GM21423 (cell line): Measurements from ENCODE around the gene LIFR.

ENCODE experiments used
- ATAC-seq: cut with Tn5 transposase; IDR thresholded peaks from one replicate; pipeline ENCODE4 v1.9.1; 2021; ENCODE audit warnings: mild to moderate bottlenecking, moderate library complexity; ENCODE audit not compliant: unreplicated experiment

The LIFR gene

DNA sequence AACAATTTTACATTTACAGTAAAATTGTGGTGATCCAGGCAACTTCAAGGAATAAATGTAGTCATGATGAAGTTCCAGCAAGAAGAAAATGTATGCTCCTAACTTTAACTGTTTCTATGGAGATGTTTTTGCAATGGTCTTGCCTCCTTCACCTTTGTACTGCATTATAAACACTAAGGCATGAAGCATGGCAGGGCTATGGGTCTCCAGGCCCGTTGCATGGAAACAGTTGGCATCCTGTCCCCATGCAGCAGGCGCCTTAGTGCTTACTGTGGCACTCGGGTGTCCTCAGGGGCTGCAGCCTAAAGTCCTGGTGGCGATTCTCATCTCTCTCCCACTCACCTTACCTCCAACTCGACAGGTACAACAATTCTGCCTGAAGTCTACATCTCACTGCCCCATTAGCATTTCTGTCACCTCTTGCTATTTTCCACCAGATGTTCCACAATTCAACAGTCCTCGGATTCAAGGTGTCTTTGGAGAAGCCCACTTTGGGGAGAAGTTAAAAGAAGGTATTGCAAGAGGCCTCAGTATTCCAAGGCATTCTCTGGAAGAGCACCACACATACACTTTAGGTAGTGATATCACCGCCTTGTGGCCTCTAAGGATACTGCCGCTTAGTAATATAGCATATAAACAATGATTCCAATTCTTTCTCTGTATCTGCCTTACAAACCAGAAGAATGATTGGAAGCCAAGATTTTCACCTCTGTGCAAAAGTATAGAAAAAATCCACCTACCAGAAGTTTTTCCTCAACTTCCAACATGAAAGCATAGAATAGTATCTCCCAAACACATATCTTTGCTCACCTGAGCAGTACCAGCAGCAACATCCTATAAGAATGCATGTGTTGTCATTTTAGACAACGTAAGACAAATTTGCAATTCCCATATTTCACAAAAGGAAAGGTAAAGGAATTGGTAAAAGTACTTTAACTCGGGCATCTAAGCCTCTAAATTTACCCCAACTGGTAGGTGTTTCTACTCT lies 5.1 kb downstream of the LIFR start:
- ATAC-seq, result no peak

DNA sequence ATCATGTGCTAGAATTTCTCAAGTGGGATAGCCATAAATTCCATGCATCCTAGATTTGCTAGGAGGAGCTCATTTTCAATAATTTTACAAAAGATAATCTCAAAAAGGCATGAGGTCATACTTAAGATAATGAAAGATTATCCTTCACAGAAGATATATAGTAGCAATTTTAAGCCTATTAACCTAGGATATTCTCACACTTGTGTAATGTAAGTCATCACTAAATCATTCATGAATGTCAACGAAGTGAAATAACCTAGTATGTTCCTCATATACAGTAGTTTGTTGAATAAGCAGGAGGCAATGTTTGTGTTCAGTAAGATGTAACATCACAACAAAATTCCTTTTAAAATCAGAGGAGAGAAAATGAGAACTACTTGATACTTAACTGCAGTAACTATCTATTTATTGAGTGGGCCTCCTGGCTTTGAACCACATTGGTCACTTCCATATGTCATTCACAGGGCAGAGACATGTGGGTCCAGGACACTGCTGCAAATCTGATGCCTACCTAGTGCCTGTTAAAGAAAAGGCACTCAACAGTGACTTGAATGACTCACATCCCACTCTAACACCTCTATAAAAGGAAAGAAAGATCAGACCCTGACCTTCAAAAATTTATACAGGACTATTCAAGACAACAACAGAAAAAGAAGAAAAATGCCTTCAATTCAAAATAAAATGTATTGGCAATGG lies 8.2 kb downstream of the LIFR start:
- ATAC-seq, result no peak

DNA sequence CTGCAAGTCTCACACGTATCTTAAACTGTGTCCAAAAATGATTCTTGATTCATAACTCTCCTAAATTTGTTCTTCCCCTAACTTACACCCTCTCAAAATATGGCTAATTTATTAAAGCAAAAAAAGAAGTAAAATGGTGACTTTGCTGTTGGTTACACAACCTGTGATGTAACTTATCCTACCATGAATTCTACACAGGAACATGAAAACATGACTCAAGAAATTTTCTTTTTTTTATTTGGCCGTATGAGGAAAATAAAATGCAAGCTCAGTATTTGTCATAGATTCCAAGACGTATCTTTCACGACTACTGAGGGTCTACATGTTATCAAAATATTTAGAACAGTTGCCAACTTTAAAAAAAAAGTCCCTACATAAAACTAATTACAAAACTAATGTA lies 9.2 kb downstream of the LIFR start:
- ATAC-seq, result no peak

DNA sequence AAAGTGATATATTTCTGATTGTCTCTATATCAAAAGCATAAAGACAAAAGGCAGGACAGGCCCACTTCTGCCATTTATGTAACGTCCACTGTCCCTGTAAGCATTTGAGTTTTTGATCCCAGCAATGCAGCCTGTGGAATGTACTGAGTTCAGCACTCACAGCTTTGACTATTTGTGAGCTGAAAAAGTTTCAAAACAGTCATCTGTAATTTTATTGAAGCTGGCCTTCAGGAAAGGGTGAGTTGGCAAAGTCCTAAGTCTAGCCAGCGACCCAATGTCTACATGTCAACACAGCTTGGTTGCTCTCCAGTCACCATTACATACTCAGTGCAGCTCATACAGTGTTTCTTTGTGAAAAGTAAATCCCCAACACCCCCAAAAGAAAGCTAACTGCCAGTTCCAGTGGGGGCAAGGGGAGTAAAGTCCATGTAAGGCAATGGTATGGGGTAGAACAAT lies 9.7 kb downstream of the LIFR start:
- no peak for ATAC-seq

DNA sequence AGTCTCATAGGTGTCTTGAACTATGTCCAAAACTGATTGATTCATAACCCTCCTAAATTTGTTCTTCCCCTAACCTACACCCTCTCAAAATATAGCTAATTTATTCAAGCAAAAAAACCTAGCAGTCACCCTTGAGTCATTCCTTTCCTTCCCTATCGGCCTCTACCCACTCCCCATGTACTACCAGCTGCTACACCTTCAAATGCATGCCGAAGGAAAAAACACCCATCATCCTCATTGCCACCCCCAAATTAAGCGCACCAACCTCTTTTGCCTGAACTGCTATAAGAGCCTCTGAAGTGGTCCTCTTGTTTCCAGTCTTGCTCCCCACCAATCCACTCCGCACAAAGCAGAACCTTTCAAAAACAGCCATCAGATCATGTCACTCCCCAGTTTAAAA lies 12.6 kb downstream of the LIFR start:
- ATAC-seq, result no peak

DNA sequence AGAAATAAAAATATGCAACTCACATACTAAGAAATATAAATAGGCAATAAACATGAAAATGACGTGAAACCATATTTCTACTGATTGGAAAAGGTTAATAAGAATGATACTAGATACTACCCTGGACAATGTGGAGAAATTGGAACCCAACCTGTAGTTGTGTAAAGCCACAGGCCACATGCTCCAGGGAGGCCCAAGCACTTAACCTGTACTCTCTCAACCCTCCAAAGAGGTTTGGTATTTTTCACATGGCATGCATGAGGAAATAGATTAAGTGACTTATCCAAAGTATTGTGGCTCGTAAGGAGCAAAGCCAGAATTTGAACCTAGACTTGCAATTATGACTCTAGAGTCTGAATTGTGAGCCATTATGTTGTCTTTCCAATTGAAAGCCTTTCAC lies 13.4 kb downstream of the LIFR start:
- ATAC-seq, result no peak

DNA sequence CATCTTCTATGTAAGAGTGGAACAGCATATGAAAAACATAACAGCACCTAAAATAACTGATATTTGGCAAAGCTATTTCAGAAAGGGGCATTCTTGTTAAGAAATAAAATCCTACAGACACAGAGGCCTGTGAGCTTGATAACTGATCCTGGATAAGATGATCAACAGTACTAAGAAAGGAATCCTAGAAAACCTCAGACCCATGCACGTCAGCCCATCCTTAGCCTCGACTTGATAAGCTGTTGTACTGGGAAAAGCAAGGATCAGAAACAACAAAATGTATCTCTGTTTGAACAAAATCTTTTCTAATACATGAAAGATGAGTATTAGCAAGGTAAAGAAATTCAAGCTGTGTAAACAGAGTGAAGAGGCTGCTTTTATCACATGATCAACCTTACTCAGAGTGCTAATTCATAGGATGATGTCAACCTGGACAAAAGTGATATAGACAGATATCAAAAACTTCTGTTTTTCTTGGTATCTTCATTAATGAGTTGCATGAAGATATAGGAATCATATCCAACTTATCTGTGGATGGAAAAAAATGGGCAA lies 15.2 kb downstream of the LIFR start:
- no peak for ATAC-seq

DNA sequence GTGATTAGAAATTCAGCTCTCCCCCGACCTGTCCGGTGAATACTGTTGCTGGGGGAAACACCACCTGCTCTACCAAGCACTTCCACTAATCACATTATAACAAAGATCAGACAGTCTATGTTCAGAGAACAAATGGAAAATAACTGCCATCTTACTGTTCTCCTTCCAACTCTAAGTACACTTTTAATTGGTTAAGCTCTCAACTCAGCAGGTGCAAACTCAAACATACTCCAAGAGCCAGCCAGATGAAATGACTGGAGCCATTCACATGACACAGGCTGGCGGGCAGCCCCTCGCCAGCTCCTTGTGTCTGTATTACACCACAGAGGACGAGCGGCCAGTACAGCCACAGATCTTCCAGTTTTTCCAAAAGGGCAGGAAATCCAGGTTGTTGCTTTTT lies 16.1 kb downstream of the LIFR start:
- ATAC-seq, result no peak

DNA sequence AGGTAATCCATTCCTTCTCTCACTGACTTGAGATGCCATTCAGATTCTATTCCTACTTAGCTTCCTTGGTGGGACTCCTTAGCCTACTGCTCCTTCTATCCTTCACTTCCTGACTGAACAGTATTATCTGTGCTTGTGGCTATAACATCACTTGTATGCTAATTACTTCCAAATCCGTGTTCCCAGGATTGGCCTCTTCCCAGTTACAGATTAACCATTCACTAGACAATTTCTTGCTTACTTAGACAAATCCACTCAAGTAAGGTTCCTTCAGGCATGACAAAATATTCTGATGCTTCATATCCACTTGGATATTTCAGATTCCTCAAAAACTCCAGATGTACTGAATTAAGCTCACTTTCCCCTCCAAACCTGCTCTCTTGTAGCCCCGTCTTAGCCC lies 18.3 kb downstream of the LIFR start:
- ATAC-seq, result no peak

DNA sequence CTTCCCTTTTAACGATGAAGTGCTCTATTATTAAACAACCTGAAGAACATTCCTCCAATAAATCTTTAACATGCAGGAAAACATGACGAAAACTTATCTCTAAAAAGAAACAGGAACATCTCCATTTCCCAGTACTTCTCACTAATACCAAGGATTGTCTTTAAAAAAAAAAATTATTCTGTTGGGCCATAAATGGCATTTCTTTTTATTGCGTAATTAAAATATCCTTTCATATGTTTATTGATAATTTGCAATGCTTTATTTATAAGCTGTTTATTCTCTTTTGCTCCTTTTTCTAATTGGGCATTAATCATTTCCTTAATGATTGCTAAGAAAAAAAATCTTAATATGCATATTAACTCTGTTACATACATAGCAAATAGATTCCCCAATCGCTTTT lies 18.9 kb downstream of the LIFR start:
- no peak for ATAC-seq

DNA sequence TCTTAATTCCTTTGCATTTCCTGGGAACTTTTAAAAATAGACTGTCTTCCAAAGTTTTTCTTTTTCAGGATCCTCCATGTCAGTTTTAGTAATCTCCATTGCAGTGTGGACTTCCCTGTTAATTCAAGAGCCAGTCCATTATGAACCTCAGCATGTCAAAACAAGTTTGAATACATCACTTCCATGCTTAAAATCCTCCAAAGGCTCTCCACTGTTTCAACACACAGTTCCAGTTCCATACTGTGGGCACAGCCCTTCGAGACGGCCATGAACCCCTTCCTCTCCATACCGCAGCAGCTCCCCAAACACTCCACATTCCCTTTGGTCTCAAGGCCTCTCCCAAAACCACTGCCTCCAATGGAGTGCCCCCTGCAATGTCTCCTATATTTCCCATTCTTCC lies 19.5 kb downstream of the LIFR start:
- no peak for ATAC-seq

DNA sequence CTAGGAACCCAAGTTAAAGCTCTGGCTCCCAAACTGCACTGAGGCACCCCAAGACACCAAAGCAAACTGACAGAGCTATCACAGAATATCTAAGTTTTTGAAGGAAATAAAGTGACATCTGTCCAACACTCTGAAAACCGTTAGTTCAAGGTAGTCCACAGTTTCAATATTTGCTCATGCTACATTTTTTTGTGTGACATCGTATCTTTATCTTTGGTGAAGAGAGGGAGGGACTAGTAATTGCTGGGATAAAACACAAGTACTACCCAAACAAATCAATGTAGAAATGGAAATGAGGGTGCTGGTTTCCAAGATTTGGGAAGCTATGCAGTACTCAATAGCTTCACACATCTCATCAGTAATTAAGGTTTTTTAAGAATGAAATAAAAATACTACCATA lies 20.6 kb downstream of the LIFR start:
- no peak for ATAC-seq

DNA sequence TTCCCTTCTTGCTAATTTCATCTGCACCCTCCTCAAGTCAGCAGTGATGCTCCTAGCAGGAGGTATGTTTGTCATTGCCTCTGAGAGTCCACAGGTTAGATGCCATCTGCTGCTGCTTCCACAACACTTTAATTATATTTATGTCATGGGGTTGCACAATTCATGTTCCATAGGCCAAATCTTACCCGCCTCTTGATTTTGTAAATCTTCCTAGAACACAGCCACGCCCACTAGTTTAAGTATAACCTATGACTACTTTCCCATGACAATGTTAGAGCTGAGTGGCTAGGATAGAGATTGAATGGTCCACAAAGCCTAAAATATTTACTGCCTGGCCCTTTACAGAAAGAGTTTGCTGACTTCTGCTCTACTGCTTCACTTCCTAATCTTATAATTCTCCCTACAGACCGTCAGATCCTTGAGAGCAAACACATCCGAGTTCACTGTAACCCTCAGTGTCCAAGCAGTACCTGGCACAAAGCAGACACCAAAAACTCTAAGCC lies 21.1 kb downstream of the LIFR start:
- no peak for ATAC-seq

DNA sequence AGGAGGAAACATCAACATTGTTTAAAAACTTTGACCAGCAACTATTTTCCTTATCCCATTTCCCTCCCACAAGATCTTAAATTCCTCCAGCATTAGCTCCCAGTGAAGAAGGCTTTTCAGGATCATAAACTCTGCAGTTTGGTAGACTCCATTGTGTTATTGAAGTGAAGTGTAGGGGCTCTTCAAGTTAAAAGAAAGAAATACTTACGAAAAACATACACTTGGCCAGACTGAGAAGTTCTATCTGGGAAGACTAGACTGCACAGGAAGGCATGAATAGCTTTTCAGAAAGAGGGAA lies 22.3 kb downstream of the LIFR start:
- no peak for ATAC-seq

DNA sequence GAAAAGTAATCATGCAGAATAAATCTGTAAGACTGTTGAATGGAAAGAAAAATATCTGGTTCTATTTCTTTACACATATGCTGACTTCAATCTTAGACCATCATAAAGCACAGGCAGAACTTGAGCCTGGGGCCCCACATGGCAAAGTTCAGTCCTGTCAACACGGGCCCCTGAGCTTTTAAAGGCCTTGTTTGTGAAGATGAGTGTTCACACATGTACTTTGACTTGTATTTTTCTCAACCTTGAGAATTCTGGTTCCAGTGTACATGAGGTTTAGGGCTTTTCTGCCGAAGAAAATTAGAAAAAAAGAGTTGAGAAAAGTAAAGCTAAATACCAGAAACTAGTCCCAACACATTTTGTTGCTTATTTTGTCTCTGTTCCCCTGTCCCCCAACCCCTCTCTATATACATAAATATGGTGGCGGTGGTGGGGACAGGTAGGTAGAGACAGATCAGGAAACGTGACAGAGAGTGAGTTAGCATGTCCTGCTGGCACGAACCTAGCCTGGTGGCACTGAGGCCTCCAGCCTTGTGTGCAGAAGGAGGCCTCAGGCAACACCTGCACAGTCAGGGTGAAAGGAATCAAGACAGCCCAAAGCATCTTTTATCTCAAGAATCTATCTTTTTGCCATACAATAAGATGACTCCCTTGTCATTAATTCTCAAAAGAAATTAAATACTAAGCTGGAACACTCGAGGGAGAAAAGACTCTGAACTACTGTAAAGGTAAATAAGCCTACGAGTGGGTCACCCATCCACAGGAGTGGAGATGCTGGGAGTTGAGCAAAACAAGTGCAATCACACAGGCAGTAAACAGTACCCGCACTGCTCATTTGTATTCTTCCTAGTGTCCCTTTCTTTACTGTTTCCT lies 22.9 kb downstream of the LIFR start:
- no peak for ATAC-seq

DNA sequence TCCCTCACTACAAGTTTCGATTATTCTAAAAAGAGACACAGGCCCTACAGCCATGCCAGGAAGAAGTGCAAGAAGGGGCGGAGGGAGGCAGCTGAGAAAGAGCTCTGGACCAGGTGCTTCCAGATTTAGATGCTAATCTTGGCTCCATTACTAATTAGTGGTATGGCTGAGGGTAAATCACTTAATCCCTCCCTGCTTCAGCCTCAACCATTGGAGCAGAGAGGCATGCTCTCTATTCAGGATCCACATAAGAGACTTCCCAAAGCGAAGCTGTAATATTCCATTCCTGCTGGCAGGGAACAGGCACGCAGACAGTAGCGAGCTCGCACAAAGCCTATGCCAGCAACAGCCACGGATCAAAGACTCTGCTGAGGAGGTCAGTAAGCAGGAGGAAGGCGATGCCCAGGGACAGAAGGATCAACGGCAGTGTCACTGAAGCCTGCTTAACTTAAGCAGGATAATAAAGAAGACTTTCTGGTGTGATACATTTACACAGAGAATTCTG lies 24.2 kb downstream of the LIFR start:
- ATAC-seq, result no peak

DNA sequence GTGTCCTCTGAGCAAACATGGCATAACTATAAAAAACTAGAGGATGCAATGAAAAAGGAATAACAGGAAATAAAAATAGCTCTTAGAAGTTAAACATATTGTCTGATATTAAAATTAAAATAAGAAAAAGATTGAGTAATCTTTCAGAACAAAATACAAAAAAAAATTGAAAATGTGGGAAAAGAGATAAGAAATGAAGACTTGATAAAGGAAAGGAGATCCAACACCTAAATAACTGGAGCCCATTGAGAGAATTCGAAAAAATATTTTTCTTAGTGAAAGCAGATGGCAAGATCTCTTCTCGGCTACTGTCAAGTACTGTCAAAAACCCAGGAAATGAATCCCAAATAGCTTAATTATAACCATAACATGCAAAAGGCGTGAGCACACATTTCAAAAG lies 24.9 kb downstream of the LIFR start:
- ATAC-seq, result no peak

DNA sequence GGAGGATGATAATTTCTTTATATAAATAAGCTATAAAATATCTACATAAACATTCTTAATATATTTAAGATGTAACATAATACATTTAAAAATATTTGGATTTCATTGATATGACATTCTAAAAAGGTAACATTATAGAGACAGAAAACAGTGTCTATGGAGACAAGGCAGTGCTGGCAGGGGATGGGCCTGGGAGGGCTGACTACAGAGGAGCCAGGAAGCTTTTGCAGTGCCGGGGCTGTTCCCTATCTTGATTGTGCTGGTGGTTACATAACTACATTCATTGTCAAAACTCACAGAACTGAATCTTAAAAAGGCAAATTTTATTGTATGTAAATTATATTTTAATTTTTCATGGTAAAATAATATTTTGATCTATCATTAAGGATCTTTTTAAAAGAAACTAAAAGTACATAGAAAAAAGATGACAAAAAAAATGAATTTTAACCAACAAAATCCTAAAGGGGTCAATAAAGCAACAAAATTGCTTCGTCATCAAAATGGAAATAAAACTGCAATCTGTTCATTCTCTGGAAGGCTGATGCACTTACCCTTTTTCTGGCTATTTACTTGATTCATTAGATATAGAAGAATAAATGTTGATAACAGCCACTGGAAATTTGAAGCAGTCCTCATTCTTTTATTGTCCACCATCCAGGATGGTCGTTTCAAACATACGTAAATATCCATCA lies 26.3 kb downstream of the LIFR start:
- ATAC-seq, result no peak

DNA sequence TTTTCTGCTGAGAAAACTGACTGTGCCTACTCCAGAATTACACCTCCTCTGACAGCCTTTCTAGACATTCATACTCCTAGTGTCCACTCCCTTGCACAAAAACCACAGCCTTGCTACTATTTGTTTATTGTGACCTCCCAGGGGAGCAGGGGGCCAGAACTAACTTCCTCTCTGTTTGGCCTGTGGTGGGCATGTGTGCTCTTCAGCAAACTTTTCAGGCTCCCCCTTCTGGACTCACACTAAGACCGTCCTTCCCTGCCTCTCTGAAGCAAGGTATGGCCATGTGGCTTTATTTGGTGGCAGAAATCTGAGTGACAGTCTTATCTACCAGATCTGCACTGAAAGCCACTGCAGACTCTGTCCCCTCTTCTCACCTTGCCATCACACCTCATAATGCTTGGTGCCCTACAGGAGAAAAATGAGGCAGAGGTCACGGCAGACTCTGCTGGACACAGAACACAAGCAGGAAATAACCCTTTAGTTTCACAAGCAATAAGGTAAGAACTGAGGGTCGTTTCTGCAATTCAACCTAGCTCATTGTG lies 28.2 kb downstream of the LIFR start:
- no peak for ATAC-seq

DNA sequence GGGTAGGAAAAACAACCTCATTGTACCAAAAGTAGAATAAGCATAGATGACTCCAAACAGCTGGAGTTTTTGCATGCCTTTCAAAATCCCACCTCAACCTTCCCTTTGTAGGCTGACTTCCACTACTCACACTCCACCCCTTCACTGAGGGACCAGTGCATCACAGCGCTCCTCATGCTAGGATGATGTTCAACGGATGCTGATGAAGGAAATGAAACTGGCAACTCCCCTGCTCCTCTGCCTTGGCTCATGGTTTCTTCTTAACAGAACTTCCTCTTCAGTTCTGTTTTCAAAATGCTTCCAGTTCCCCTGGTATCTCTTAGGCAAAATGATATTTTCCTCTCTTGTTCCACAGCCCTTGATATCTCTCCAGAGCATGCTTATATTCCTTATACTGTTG lies 29.0 kb downstream of the LIFR start:
- ATAC-seq, result no peak
